GM12892 (cell line): ENCODE results near the gene ANKHD1.

Source experiments
- POLR2A ChIP-seq: IDR thresholded peaks from 2 replicates; pipeline ENCODE4 v1.6.1; 2011; ENCODE audit warnings: low read depth, low read length, control low read depth
- POLR2AphosphoS5 ChIP-seq: IDR thresholded peaks from 2 replicates; pipeline ENCODE4 v1.6.1; 2011; ENCODE audit warnings: low read depth, low read length, control low read depth
- TAF1 ChIP-seq: IDR thresholded peaks from 2 replicates; pipeline ENCODE4 v1.6.1; 2011; ENCODE audit warnings: low read depth, mild to moderate bottlenecking, control low read depth, low read length, borderline replicate concordance

DNA sequence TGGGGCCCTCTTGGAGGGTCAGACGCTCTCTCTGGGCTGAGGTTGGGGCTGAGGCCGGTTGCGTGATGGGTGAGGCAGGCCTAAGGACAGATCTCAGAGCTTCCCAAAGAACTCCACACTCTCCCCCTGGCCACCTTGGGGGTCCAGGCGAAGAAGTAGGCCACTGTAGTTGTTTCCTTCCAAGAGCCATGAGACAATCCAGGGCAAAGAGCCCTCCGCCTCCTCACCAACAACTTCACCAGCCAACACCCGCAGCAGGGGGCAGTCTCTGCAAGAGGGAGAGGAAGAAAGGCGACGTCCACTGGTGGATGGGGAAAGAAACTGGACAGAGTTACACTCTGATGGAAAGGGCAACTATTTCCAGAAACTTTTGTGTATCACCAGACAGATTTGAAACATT is 173.7 kb downstream of the ANKHD1 start:
- TF ChIP-seq POLR2A (no peak), POLR2AphosphoS5 (no peak), TAF1 (no peak)
